Neural cell (in vitro differentiated cells): ENCODE data around the gene RPL13A. TPM values are rescaled to one million over a fixed set of nuclear protein-coding genes. Genes with fewer than 3 reads are reported as not detected.

Source experiments
- H2AFZ ChIP-seq: fragments of 200-600, 300-800 bp; sonication (generic), shearing (Covaris generic); 2 replicates; pipeline ENCODE4 v1.6.0; 2014; ENCODE audit warnings: low read depth, mild to moderate bottlenecking, antibody characterized with exemption, low read length, moderate library complexity
- H3F3A ChIP-seq: fragments of 200-600 bp; shearing (Covaris generic); 2 replicates; pipeline ENCODE4 v1.6.1; 2016; ENCODE audit warnings: mild to moderate bottlenecking, moderate library complexity, mixed read lengths, antibody characterized with exemption, low read length; ENCODE audit not compliant: insufficient read depth, poor library complexity, severe bottlenecking
- H3K27ac ChIP-seq: fragments of 200-600, 300-800 bp; sonication (generic), shearing (Covaris generic); 2 replicates; pipeline ENCODE4 v1.5.1; 2014; ENCODE audit warnings: mild to moderate bottlenecking, low read length, moderate library complexity
- H3K27me3 ChIP-seq: fragments of 300-800, 200-600 bp; sonication (generic), shearing (Covaris generic); 2 replicates; pipeline ENCODE4 v1.6.0; 2014; ENCODE audit warnings: mild to moderate bottlenecking, low read depth, low read length, moderate library complexity; ENCODE audit not compliant: insufficient read depth
- H3K36me3 ChIP-seq: fragments of 300-800, 200-600 bp; sonication (generic), shearing (Covaris generic); 2 replicates; pipeline ENCODE4 v1.5.1; 2014; ENCODE audit warnings: mild to moderate bottlenecking, antibody characterized with exemption, low read length, moderate library complexity; ENCODE audit not compliant: insufficient read depth
- H3K4me2 ChIP-seq: fragments of 300-800, 200-600 bp; sonication (generic), shearing (Covaris generic); 2 replicates; pipeline ENCODE4 v1.6.0; 2014; ENCODE audit warnings: mild to moderate bottlenecking, low read length
- H3K4me3 ChIP-seq: fragments of 300-800, 200-600 bp; sonication (generic), shearing (Covaris generic); 2 replicates; pipeline ENCODE4 v1.5.1; 2014; ENCODE audit warnings: mild to moderate bottlenecking, low read length, moderate library complexity
- H3K79me2 ChIP-seq: fragments of 200-600 bp; shearing (Covaris generic); replicated peaks from 2 replicates; pipeline ENCODE4 v1.6.0; 2014; ENCODE audit warnings: mild to moderate bottlenecking, low read length, moderate library complexity; ENCODE audit not compliant: insufficient read depth
- H3K9ac ChIP-seq: fragments of 300-800, 200-600 bp; sonication (generic), shearing (Covaris generic); 2 replicates; pipeline ENCODE4 v1.6.1; 2016; ENCODE audit warnings: mild to moderate bottlenecking, low read length, mixed read lengths
- H3K9me2 ChIP-seq: fragments of 200-600 bp; shearing (Covaris generic); 2 replicates; pipeline ENCODE4 v1.6.1; 2016; ENCODE audit warnings: mild to moderate bottlenecking, low read length, mixed read lengths; ENCODE audit not compliant: insufficient read depth
- H3K9me3 ChIP-seq: fragments of 200-600, 300-800 bp; sonication (generic), shearing (Covaris generic); 2 replicates; pipeline ENCODE4 v1.6.1; 2016; ENCODE audit warnings: mild to moderate bottlenecking, mixed run types, low read length, moderate library complexity, mixed read lengths
- H4K20me1 ChIP-seq: fragments of 200-600 bp; shearing (Covaris generic); 2 replicates; pipeline ENCODE4 v1.6.1; 2016; ENCODE audit warnings: mild to moderate bottlenecking, mixed run types; ENCODE audit not compliant: insufficient read depth
- EP300 ChIP-seq: fragments of 450-650 bp; conservative IDR thresholded peaks from 2 replicates; pipeline ENCODE4 v1.6.1; 2014; ENCODE audit warnings: antibody characterized with exemption, mild to moderate bottlenecking, moderate library complexity; ENCODE audit not compliant: poor library complexity, severe bottlenecking
- EZH2 ChIP-seq: fragments of 200-600, 300-800 bp; shearing (Covaris generic), sonication (generic); IDR thresholded peaks from 2 replicates; pipeline ENCODE4 v1.6.1; 2014; ENCODE audit warnings: antibody characterized with exemption, low read length, borderline replicate concordance, mild to moderate bottlenecking; ENCODE audit not compliant: insufficient read depth, poor library complexity, severe bottlenecking
- MXI1 ChIP-seq: fragments of 450-650 bp; conservative IDR thresholded peaks from 2 replicates; pipeline ENCODE4 v1.6.1; 2014; ENCODE audit warnings: antibody characterized with exemption, mild to moderate bottlenecking; ENCODE audit not compliant: poor library complexity, severe bottlenecking
- POLR2AphosphoS5 ChIP-seq: IDR thresholded peaks from 2 replicates; pipeline ENCODE4 v1.6.1; 2012
- RAD21 ChIP-seq: fragments of 450-650 bp; conservative IDR thresholded peaks from 2 replicates; pipeline ENCODE4 v1.6.1; 2014; ENCODE audit warnings: antibody characterized with exemption, mild to moderate bottlenecking, moderate library complexity
- REST ChIP-seq: IDR thresholded peaks from 2 replicates; pipeline ENCODE4 v1.6.1; 2012; ENCODE audit warnings: borderline replicate concordance
- SMC3 ChIP-seq: fragments of 450-650 bp; conservative IDR thresholded peaks from 2 replicates; pipeline ENCODE4 v1.6.1; 2014; ENCODE audit warnings: antibody characterized with exemption, mild to moderate bottlenecking, moderate library complexity; ENCODE audit not compliant: poor library complexity
- TAF1 ChIP-seq: IDR thresholded peaks from 2 replicates; pipeline ENCODE4 v1.6.1; 2012; ENCODE audit warnings: low read depth
- polyA plus RNA-seq: library from polyadenylated mRNA; depleted of rRNA; stranded (reverse); fragments of >200 nt; gene quantifications from 2 replicates; pipeline ENCODE4 v1.2.3, GENCODE V29; 2014

Gene RPL13A
- polyA plus RNA-seq, 1 donor from 2014 or later: 2,313 TPM

GRCh38 chr19:49512970-49513745 lies 25.8 kb downstream of the RPL13A start:
- no peaks in the 10 kb centered on the region for H3K9me3 ChIP-seq
- no peaks in the 10 kb centered on the region for H3K9me2 ChIP-seq
- no peaks in the 10 kb centered on the region for H4K20me1 ChIP-seq
- no peak overlapping the region for H3K27ac ChIP-seq
- H2AFZ ChIP-seq: no peak overlapping the region
- H3F3A ChIP-seq: no peaks in the 10 kb centered on the region
- no peaks in the 10 kb centered on the region for H3K27me3 ChIP-seq
- no peaks in the 10 kb centered on the region for H3K79me2 ChIP-seq
- H3K36me3 ChIP-seq: no peaks in the 10 kb centered on the region
- H3K4me3 ChIP-seq: peak overlapping the region; percentile 53
- no peak overlapping the region for H3K9ac ChIP-seq
- H3K4me2 ChIP-seq: no peak overlapping the region
- no peak for TF ChIP-seq MXI1
- TF ChIP-seq TAF1: no peak
- no peak for TF ChIP-seq REST
- no peak for TF ChIP-seq EP300
- no peak for TF ChIP-seq POLR2AphosphoS5
- no peak for TF ChIP-seq RAD21

- no peak overlapping the region for H3K9ac ChIP-seq
- H3K27me3 ChIP-seq: no peaks in the 10 kb centered on the region
- TF ChIP-seq MXI1 (no peak), EZH2 (no peak), SMC3 (no peak), REST (no peak), TAF1 (no peak)
- no peaks in the 10 kb centered on the region for H4K20me1 ChIP-seq
- H3K9me2 ChIP-seq: no peaks in the 10 kb centered on the region
- H3K4me2 ChIP-seq: no peak overlapping the region
- no peak overlapping the region for H2AFZ ChIP-seq
- no peaks in the 10 kb centered on the region for H3F3A ChIP-seq
- H3K27ac ChIP-seq: no peak overlapping the region
- no peaks in the 10 kb centered on the region for H3K79me2 ChIP-seq
- no peak overlapping the region for H3K4me3 ChIP-seq
- no peaks in the 10 kb centered on the region for H3K9me3 ChIP-seq
- H3K36me3 ChIP-seq: no peaks in the 10 kb centered on the region
Observed at GRCh38 chr19:49513746-49514118, 26.3 kb downstream of the RPL13A start.
